HL-60 (cell line): Measurements from ENCODE around the gene SETD7.
"Not testable (repeated sequence)": the region's sequence is repeated elsewhere in the genome, so short reads cannot be mapped to it uniquely, and the experiment has no call there.

Experiments used
- DNase-seq, 2 experiments: peaks; one replicate each; pipeline ENCODE4 v3.0.0-alpha.2; 2010 to 2020; ENCODE audit warnings: low read depth in 1 of 2, low spot score in 1 of 2
- H3K27ac ChIP-seq: fragments of 250-450 bp; sonication (Bioruptor Pico); replicated peaks from 2 replicates; pipeline ENCODE4 v1.5.1; 2020; ENCODE audit warnings: mild to moderate bottlenecking, moderate library complexity
- H3K27me3 ChIP-seq: fragments of 250-450 bp; sonication (Bioruptor Pico); 2 replicates; pipeline ENCODE4 v1.5.1; 2021; ENCODE audit warnings: mild to moderate bottlenecking, moderate library complexity; ENCODE audit not compliant: insufficient read depth, poor library complexity, severe bottlenecking
- H3K4me3 ChIP-seq: replicated peaks from 2 replicates; pipeline ENCODE4 v1.5.1; 2011; ENCODE audit warnings: mild to moderate bottlenecking, control low read depth, low read length; ENCODE audit not compliant: insufficient read depth
- GABPA ChIP-seq: IDR thresholded peaks from 2 replicates; pipeline ENCODE4 v1.6.1; 2012; ENCODE audit warnings: low read depth
- POLR2AphosphoS5 ChIP-seq: IDR thresholded peaks from 2 replicates; pipeline ENCODE4 v1.6.1; 2012; ENCODE audit warnings: low read depth
- REST ChIP-seq: IDR thresholded peaks from 2 replicates; pipeline ENCODE4 v1.6.1; 2012; ENCODE audit warnings: low read depth; ENCODE audit not compliant: insufficient replicate concordance
- SPI1 ChIP-seq: IDR thresholded peaks from 2 replicates; pipeline ENCODE4 v1.6.1; 2012; ENCODE audit warnings: low read depth, mild to moderate bottlenecking, borderline replicate concordance
- TF ChIP-seq, protein P1 (sequence below): IDR thresholded peaks from one replicate; pipeline ENCODE4 v1.5.1; 2011; ENCODE audit warnings: low read length, control low read depth, inconsistent platforms; ENCODE audit not compliant: insufficient read depth

SETD7 gene

GRCh38 chr4:139451997-139452396, 104.0 kb downstream of the SETD7 start:
- Histone ChIP-seq H3K27ac (peak overlapping the region; percentile 90), H3K4me3 (no peak overlapping the region), H3K27me3 (no peaks in the 10 kb centered on the region)
- TF ChIP-seq GABPA (no peak), POLR2AphosphoS5 (no peak), SPI1 (no peak), REST (no peak)
- TF ChIP-seq, protein P1, sequence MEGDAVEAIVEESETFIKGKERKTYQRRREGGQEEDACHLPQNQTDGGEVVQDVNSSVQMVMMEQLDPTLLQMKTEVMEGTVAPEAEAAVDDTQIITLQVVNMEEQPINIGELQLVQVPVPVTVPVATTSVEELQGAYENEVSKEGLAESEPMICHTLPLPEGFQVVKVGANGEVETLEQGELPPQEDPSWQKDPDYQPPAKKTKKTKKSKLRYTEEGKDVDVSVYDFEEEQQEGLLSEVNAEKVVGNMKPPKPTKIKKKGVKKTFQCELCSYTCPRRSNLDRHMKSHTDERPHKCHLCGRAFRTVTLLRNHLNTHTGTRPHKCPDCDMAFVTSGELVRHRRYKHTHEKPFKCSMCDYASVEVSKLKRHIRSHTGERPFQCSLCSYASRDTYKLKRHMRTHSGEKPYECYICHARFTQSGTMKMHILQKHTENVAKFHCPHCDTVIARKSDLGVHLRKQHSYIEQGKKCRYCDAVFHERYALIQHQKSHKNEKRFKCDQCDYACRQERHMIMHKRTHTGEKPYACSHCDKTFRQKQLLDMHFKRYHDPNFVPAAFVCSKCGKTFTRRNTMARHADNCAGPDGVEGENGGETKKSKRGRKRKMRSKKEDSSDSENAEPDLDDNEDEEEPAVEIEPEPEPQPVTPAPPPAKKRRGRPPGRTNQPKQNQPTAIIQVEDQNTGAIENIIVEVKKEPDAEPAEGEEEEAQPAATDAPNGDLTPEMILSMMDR, result no peak
- no peak for DNase-seq

GRCh38 chr4:139450586-139450985, 105.4 kb downstream of the SETD7 start:
- TF ChIP-seq POLR2AphosphoS5, result no peak
- no peak for DNase-seq
- H3K27me3 ChIP-seq, result no peaks in the 10 kb centered on the region
- H3K27ac ChIP-seq, result no peak overlapping the region
- no peak overlapping the region for H3K4me3 ChIP-seq

DNA sequence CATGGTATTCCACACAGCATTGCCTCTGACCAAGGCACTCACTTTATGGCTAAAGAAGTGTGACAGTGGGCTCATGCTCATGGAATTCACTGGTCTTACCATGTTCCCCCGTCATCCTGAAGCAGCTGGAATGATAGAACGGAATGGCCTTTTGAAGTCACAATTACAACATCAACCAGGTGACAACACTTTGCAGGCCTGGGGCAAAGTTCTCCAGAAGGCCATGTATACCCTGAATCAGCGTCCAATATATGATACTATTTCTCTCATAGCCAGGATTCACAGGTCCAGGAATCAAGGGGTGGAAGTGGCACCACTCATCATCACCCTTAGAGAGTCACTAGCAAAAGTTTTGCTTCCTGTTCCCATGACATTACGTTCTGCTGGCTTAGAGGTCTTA, 108.9 kb downstream of the SETD7 start:
- H3K4me3 ChIP-seq, H3K27ac ChIP-seq, DNase-seq, H3K27me3 ChIP-seq: not testable (repeated sequence)
